ENCODE measurements around the gene SMARCE1.

DNA sequence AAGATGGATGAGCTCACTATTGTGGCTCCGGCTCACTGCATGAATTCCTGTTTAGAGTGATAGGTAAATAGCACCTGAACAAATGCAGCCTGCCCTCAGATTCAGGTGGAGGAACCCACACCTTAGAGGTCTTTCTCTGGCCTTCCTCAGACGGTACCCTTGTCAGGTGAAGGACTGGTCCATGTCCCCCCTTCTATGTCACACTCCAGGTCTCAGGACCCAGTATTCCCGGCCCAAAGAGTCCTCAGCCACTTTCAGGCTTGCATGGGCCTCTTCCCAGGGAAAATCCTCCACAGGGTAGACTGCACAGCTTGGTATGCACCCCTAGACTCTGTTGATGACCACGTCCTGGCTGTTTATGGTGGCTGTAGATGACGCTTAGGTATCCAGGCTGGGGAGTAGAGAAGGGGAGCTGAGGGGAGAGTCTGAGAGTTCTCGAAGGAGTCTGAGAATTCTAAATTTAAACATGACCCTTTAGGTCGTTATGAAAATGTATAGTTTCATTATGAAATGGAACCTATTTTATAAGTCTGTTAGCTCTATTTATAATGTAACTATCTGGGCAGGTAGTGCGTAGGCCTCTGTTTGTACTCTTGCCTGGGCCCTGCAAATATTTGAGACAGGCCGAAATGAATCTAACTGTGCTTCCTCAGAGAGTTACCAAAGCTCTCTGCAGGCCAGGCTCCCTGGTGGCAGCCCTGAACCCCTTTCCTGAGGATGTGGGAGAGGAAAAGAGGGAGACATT lies 49.9 kb downstream of the SMARCE1 start:
- TF ChIP-seq, protein P1, sequence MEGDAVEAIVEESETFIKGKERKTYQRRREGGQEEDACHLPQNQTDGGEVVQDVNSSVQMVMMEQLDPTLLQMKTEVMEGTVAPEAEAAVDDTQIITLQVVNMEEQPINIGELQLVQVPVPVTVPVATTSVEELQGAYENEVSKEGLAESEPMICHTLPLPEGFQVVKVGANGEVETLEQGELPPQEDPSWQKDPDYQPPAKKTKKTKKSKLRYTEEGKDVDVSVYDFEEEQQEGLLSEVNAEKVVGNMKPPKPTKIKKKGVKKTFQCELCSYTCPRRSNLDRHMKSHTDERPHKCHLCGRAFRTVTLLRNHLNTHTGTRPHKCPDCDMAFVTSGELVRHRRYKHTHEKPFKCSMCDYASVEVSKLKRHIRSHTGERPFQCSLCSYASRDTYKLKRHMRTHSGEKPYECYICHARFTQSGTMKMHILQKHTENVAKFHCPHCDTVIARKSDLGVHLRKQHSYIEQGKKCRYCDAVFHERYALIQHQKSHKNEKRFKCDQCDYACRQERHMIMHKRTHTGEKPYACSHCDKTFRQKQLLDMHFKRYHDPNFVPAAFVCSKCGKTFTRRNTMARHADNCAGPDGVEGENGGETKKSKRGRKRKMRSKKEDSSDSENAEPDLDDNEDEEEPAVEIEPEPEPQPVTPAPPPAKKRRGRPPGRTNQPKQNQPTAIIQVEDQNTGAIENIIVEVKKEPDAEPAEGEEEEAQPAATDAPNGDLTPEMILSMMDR (IDR thresholded peaks at IDR 0.05), result no peak
- TF ChIP-seq POLR2A (IDR thresholded peaks at IDR 0.05), result no peak

Measured in Peyer's patch (tissue), 4 donors.